ENCODE data around the gene GALR1. TPM values are rescaled to one million over a fixed set of nuclear protein-coding genes. Genes with fewer than 3 reads are reported as not detected.

Gene GALR1
- total RNA-seq, 1 experiment from 2014 or later: not detected

DNA sequence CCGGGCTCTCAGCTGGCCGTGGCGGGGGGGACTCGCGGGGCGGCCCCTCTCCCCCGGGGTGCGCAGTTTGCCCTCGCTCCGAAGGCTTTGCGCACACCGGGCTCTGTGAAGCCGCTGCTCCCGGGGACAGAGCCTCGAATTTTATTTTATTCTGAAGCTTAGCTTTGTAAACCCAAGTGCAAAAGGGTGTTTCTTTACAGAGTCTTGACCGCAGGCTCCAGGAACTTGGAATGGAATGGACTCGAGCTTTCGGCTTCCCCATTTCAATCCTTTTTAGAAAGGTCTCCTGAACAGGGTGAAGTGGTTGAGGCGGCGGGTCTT is 2.0 kb downstream of the GALR1 start:
- ChIA-PET CTCF (no interaction called here), POLR2A (no interaction called here)
- Mint-ChIP-seq H3K9me3 (ENCODE audit: unreplicated experiment) (peaks cover 8% of the 10 kb centered on the region), H3K36me3 (ENCODE audit: insufficient read depth, unreplicated experiment) (no peaks in the 10 kb centered on the region), H3K4me1 (ENCODE audit: low read depth, unreplicated experiment) (no peaks in the 10 kb centered on the region), H3K27ac (ENCODE audit: unreplicated experiment) (no peak overlapping the region), H3K4me3 (ENCODE audit: unreplicated experiment) (no peak overlapping the region), H3K27me3 (ENCODE audit: insufficient read depth, unreplicated experiment) (peaks cover 3% of the 10 kb centered on the region)
- DNase-seq: no peak
- no peak for TF ChIP-seq CTCF (IDR thresholded peaks at IDR 0.05; ENCODE audit: insufficient read depth in 1 of 2, low read depth in 1 of 2, low read length in 1 of 2, severe bottlenecking in 1 of 2, unreplicated experiment in 1 of 2)
- Histone ChIP-seq H3K4me1 (no peaks in the 10 kb centered on the region), H3K36me3 (ENCODE audit: control insufficient read depth, insufficient read depth, low read length) (no peaks in the 10 kb centered on the region), H3K9me3 (no peaks in the 10 kb centered on the region), H3K27me3 (replicated peaks; ENCODE audit: control insufficient read depth, insufficient read depth, low read length) (no peaks in the 10 kb centered on the region), H3K4me3 (ENCODE audit: low read depth, low read length) (no peak overlapping the region)
- BruUV-seq (replicated peaks): no TSS peak
- intact Hi-C loops (cut with micrococcal nuclease; ENCODE audit: unreplicated experiment): no loop called here

DNA sequence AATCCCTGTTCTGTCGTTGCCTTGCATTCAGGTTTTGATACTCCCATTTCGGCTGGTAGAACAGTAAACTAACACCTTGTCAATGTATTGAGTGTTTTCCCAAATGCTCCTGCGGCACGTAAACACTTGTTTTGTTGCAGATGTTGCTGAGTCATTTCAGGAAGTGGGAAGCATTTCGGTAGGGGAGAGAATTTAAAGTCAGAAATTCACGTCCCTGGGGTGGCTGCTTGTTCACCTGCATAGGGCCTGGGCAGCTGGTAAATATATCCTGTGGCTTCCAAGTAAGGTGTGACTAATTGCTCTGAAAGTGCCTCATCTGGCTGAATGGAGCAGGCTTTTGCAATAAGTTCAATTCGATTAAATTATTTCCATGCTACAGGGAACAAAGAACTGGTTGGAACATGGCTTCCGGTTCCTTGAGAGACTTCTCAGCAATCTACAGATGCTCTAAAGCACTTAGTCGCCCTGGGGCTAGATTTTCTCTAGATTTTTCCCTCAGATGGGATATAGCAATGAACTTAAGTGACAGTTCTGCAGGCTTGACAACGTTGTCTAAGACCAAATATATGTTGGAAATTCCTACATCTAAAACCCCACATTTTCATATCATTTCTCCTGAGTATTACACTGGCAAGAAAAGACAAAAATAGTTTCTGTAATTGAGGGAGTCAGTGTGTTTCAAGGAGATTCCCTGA is 5.2 kb downstream of the GALR1 start:
- no peak overlapping the region for H3K4me3 ChIP-seq (ENCODE audit: low read depth, low read length)
- H3K9me3 ChIP-seq: no peaks in the 10 kb centered on the region
- H3K27me3 Mint-ChIP-seq (ENCODE audit: insufficient read depth, unreplicated experiment): no peaks in the 10 kb centered on the region
- H3K36me3 ChIP-seq (ENCODE audit: control insufficient read depth, insufficient read depth, low read length): no peaks in the 10 kb centered on the region
- BruUV-seq (replicated peaks): no TSS peak
- no peak overlapping the region for H3K4me3 Mint-ChIP-seq (ENCODE audit: unreplicated experiment)
- ChIA-PET CTCF (no interaction called here), POLR2A (no interaction called here)
- no peaks in the 10 kb centered on the region for H3K4me1 Mint-ChIP-seq (ENCODE audit: low read depth, unreplicated experiment)
- intact Hi-C loops (cut with micrococcal nuclease; ENCODE audit: unreplicated experiment): no loop called here
- peaks cover 7% of the 10 kb centered on the region for H3K9me3 Mint-ChIP-seq (ENCODE audit: unreplicated experiment)
- H3K36me3 Mint-ChIP-seq (ENCODE audit: insufficient read depth, unreplicated experiment): no peaks in the 10 kb centered on the region
- TF ChIP-seq CTCF (IDR thresholded peaks at IDR 0.05; ENCODE audit: insufficient read depth in 1 of 2, low read depth in 1 of 2, low read length in 1 of 2, severe bottlenecking in 1 of 2, unreplicated experiment in 1 of 2): no peak
- no peak overlapping the region for H3K27ac Mint-ChIP-seq (ENCODE audit: unreplicated experiment)
- no peaks in the 10 kb centered on the region for H3K4me1 ChIP-seq
- no peak for DNase-seq
- no peaks in the 10 kb centered on the region for H3K27me3 ChIP-seq (replicated peaks; ENCODE audit: control insufficient read depth, insufficient read depth, low read length)

DNA sequence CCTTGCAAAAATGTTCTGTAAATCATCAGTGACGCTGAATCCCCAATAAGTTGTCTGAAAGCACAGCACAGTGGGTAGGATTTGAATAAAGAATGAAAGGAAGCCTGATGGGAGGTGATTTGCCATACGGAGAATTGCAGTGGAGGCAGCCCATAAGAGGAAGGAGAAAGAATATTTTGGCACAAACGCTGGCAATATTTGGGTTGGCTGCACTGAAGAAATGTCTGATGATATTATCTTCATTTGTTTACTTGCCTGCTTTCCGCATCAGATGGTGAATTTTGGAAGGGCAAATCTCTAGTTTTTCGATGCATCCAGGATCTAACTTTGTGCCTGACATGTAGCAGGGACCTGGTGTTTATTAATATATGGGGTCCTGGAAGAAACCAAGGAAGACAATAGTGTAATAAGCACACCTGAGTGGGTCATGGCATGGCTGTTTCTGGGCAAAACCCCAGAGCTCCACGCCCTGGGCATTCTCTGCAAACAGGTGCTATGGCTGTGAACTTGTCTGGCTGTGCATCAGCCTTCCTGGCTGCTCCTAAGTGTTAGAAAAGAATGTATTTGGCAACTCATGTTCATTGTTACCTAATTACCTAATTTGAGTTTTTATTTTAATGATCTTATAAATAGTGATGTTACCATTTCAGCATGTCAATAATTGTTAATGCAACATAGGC is 5.9 kb downstream of the GALR1 start:
- Histone ChIP-seq H3K36me3 (ENCODE audit: control insufficient read depth, insufficient read depth, low read length) (no peaks in the 10 kb centered on the region), H3K9me3 (no peaks in the 10 kb centered on the region), H3K4me1 (no peaks in the 10 kb centered on the region), H3K4me3 (ENCODE audit: low read depth, low read length) (no peak overlapping the region), H3K27me3 (replicated peaks; ENCODE audit: control insufficient read depth, insufficient read depth, low read length) (no peaks in the 10 kb centered on the region)
- H3K36me3 Mint-ChIP-seq (ENCODE audit: insufficient read depth, unreplicated experiment): no peaks in the 10 kb centered on the region
- intact Hi-C loops (cut with micrococcal nuclease; ENCODE audit: unreplicated experiment): no loop called here
- no peak for DNase-seq
- BruUV-seq (replicated peaks): no TSS peak
- H3K4me1 Mint-ChIP-seq (ENCODE audit: low read depth, unreplicated experiment): no peaks in the 10 kb centered on the region
- POLR2A ChIA-PET: no interaction called here
- no peaks in the 10 kb centered on the region for H3K27me3 Mint-ChIP-seq (ENCODE audit: insufficient read depth, unreplicated experiment)
- H3K4me3 Mint-ChIP-seq (ENCODE audit: unreplicated experiment): no peak overlapping the region
- no peak overlapping the region for H3K27ac Mint-ChIP-seq (ENCODE audit: unreplicated experiment)
- H3K9me3 Mint-ChIP-seq (ENCODE audit: unreplicated experiment): peaks cover 7% of the 10 kb centered on the region
- no peak for TF ChIP-seq CTCF (IDR thresholded peaks at IDR 0.05; ENCODE audit: insufficient read depth in 1 of 2, low read depth in 1 of 2, low read length in 1 of 2, severe bottlenecking in 1 of 2, unreplicated experiment in 1 of 2)
- CTCF ChIA-PET: no interaction called here

All from Caco-2 (cell line).